Gastroesophageal sphincter (tissue), 4 donors: ENCODE results near the gene OTULINL. TPM values are rescaled to one million over a fixed set of nuclear protein-coding genes. Genes with fewer than 3 reads are reported as not detected.

ENCODE experiments used
- ATAC-seq: fragments of 150-250 bp; one replicate; pipeline ENCODE4 v1.9.1; 2016; ENCODE audit warnings: mild to moderate bottlenecking, moderate library complexity
- H3K27ac ChIP-seq, 4 donors: fragments of 200-600 bp; sonication (generic) in 3 of 4; 1 replicate in 3 of 4; 2 replicates in 1 of 4; pipeline ENCODE4 v1.5.1; 2016 to 2019
- H3K27me3 ChIP-seq: fragments of 200-600 bp; sonication (generic); one replicate; pipeline ENCODE4 v1.5.1; 2019
- H3K36me3 ChIP-seq, 2 donors: fragments of 200-600 bp; sonication (generic); one replicate each; pipeline ENCODE4 v1.5.1; 2019; ENCODE audit warnings: control low read depth in 1 of 2
- H3K4me1 ChIP-seq, 3 donors: fragments of 200-600 bp; sonication (generic); 1 replicate in 2 of 3; 2 replicates in 1 of 3; pipeline ENCODE4 v1.5.1; 2016 to 2019; ENCODE audit warnings: control low read depth in 2 of 3
- H3K4me3 ChIP-seq, 2 donors: fragments of 200-600 bp; sonication (generic); one replicate each; pipeline ENCODE4 v1.5.1; 2019; ENCODE audit warnings: mild to moderate bottlenecking in 1 of 2, moderate library complexity in 1 of 2
- H3K9me3 ChIP-seq, 3 donors: fragments of 200-600 bp; sonication (generic); one replicate each; pipeline ENCODE4 v1.5.1; 2017 to 2019; ENCODE audit warnings: control low read depth in 2 of 3
- CTCF ChIP-seq, 4 experiments: fragments of 200-600 bp in 2 of 4; fragments of 450-650 bp in 2 of 4; sonication (generic) in 1 of 4; IDR thresholded peaks; one replicate each; pipeline ENCODE4 v1.5.1; 2017 to 2019; ENCODE audit warnings: antibody characterized with exemption in 4 of 4, mild to moderate bottlenecking in 2 of 4, moderate library complexity in 2 of 4
- EP300 ChIP-seq: sonication (generic); formaldehyde crosslinking; IDR thresholded peaks from one replicate; pipeline ENCODE4 v1.6.1; 2017; ENCODE audit warnings: antibody characterized with exemption, mild to moderate bottlenecking
- POLR2A ChIP-seq, 2 donors: fragments of 450-650 bp; IDR thresholded peaks; one replicate each; pipeline ENCODE4 v1.6.1; 2017; ENCODE audit warnings: antibody characterized with exemption in 2 of 2, mild to moderate bottlenecking in 2 of 2, moderate library complexity in 1 of 2
- POLR2AphosphoS5 ChIP-seq: sonication (generic); formaldehyde crosslinking; IDR thresholded peaks from one replicate; pipeline ENCODE4 v1.6.1; 2017; ENCODE audit warnings: antibody characterized with exemption
- WGBS, 2 donors: methylation state at CpG; one replicate each; pipeline ENCODE4 v1.1.5; 2018; ENCODE audit warnings: low coverage in 1 of 2; 5-methylcytosine and 5-hydroxymethylcytosine counted together
- total RNA-seq, 4 donors: library from RNA; depleted of rRNA; stranded (reverse); fragments of >200 nt; gene quantifications; one replicate each; pipeline ENCODE4 v1.1.0, GENCODE V29; 2016

OTULINL gene
- total RNA-seq, 4 donors from 2014 or later = 1.4 to 11.3 (median 5.1) TPM

GRCh38 chr5:14584848-14585247 lies 3.3 kb downstream of the OTULINL start:
- H3K27me3 ChIP-seq = peaks cover 25% of the 10 kb centered on the region

GRCh38 chr5:14587150-14587549 lies 5.6 kb downstream of the OTULINL start:
- H3K4me1 ChIP-seq = peaks cover 0 to 14% (median 0%) of the 10 kb centered on the region in 3 donors
- no peaks in the 10 kb centered on the region for H3K9me3 ChIP-seq
- 91 to 92% methylated on average over 4 to 5 of the region's 6 CpGs for WGBS, 2 donors
- ATAC-seq = peak; percentile 47
- peaks cover 3% of the 10 kb centered on the region for H3K27me3 ChIP-seq
- H3K36me3 ChIP-seq = no peaks in the 10 kb centered on the region
- no peak overlapping the region for H3K27ac ChIP-seq
- TF ChIP-seq EP300 (no peak), CTCF (IDR thresholded peaks at IDR 0.05) (no peak), POLR2AphosphoS5 (no peak), POLR2A (IDR thresholded peaks at IDR 0.05) (no peak)
- H3K4me3 ChIP-seq = no peak overlapping the region

More at GRCh38 chr5:14584848-14585247, 3.3 kb downstream of the OTULINL start:
- Histone ChIP-seq H3K36me3 (no peaks in the 10 kb centered on the region), H3K27ac (no peak overlapping the region), H3K4me3 (no peak overlapping the region), H3K9me3 (no peaks in the 10 kb centered on the region), H3K4me1 (peaks cover 0 to 27% (median 0%) of the 10 kb centered on the region in 3 donors)
- no peak for ATAC-seq
- no peak for TF ChIP-seq POLR2A (IDR thresholded peaks at IDR 0.05)
- TF ChIP-seq POLR2AphosphoS5 = no peak
- no peak for TF ChIP-seq CTCF (IDR thresholded peaks at IDR 0.05)
- no peak for TF ChIP-seq EP300
- WGBS, 2 donors = 65 to 79% methylated on average over 7 of the region's 7 CpGs

- TF ChIP-seq EP300 (no peak), POLR2AphosphoS5 (no peak), CTCF (IDR thresholded peaks at IDR 0.05) (no peak), POLR2A (IDR thresholded peaks at IDR 0.05) (no peak)
- 59 to 73% methylated on average over 2 of the region's 2 CpGs for WGBS, 2 donors
These were observed 6.6 kb downstream of the OTULINL start for GRCh38 chr5:14588145-14588544.

GRCh38 chr5:14588758-14589543 lies 7.4 kb downstream of the OTULINL start:
- H3K36me3 ChIP-seq = no peaks in the 10 kb centered on the region
- TF ChIP-seq CTCF (IDR thresholded peaks at IDR 0.05) (no peak), EP300 (no peak), POLR2AphosphoS5 (no peak), POLR2A (IDR thresholded peaks at IDR 0.05) (no peak)
- H3K27me3 ChIP-seq = no peaks in the 10 kb centered on the region
- no peak for ATAC-seq
- H3K9me3 ChIP-seq = no peaks in the 10 kb centered on the region
- H3K4me3 ChIP-seq = no peak overlapping the region
- H3K27ac ChIP-seq = no peak overlapping the region
- WGBS, 2 donors = 53 to 80% methylated on average over 3 to 9 of the region's 10 CpGs
- H3K4me1 ChIP-seq = no peaks in the 10 kb centered on the region

More at GRCh38 chr5:14588145-14588544, 6.6 kb downstream of the OTULINL start:
- no peaks in the 10 kb centered on the region for H3K27me3 ChIP-seq
- no peak overlapping the region for H3K4me3 ChIP-seq
- peaks cover 0 to 4% (median 0%) of the 10 kb centered on the region in 3 donors for H3K4me1 ChIP-seq
- ATAC-seq = no peak
- H3K27ac ChIP-seq = no peak overlapping the region
- H3K36me3 ChIP-seq = no peaks in the 10 kb centered on the region
- H3K9me3 ChIP-seq = no peaks in the 10 kb centered on the region

GRCh38 chr5:14590949-14591348 lies 9.4 kb downstream of the OTULINL start:
- WGBS, 2 donors = 50 to 77% methylated on average over 1 to 2 of the region's 2 CpGs

More at GRCh38 chr5:14590949-14591348, 9.4 kb downstream of the OTULINL start:
- Histone ChIP-seq H3K27ac (no peak overlapping the region), H3K27me3 (peaks cover 3% of the 10 kb centered on the region), H3K4me1 (no peaks in the 10 kb centered on the region), H3K36me3 (no peaks in the 10 kb centered on the region), H3K9me3 (no peaks in the 10 kb centered on the region), H3K4me3 (no peak overlapping the region)
- ATAC-seq = no peak
- TF ChIP-seq EP300 = no peak
- TF ChIP-seq CTCF (IDR thresholded peaks at IDR 0.05) = no peak
- no peak for TF ChIP-seq POLR2AphosphoS5
- no peak for TF ChIP-seq POLR2A (IDR thresholded peaks at IDR 0.05)
